ENCODE data around the gene OLFM2.

GRCh38 chr19:9916719-9917118 is 19.6 kb downstream of the OLFM2 start:
- TF ChIP-seq CTCF (IDR thresholded peaks at IDR 0.05) = no peak
- no peak for TF ChIP-seq POLR2A (IDR thresholded peaks at IDR 0.05)
- TF ChIP-seq POLR2AphosphoS5 (IDR thresholded peaks at IDR 0.05) = no peak

Data from breast epithelium (tissue), 3 donors.